Activated CD8-positive, alpha-beta T cell treated with anti-CD3 and anti-CD28 coated beads for 36 hours (primary cell): ENCODE measurements around the gene PRR15. TPM values are rescaled to one million over a fixed set of nuclear protein-coding genes. Genes with fewer than 3 reads are reported as not detected.

ENCODE experiments used
- ATAC-seq: fragments of 200-7000 bp; cut with Tn5 transposase; one replicate; pipeline ENCODE4 v1.10.0; 2021; ENCODE audit warnings: mild to moderate bottlenecking, moderate library complexity
- CTCF ChIA-PET: fragments of 350-600 bp; sonication (Branson Sonifier 250); formaldehyde crosslinking; loops from one replicate; lab custom pipeline; 2021; ENCODE audit warnings: antibody characterized with exemption; lab: Charles Lee
- POLR2A ChIA-PET: fragments of 350-600 bp; sonication (Branson Sonifier 250); formaldehyde crosslinking; loops from one replicate; lab custom pipeline; 2021; ENCODE audit warnings: antibody characterized with exemption; lab: Charles Lee
- DNase-seq: peaks from one replicate; pipeline ENCODE4 v3.0.0-alpha.2; 2020
- H3K27ac Mint-ChIP-seq: one replicate; pipeline ENCODE4 v1.8.0; 2021; ENCODE audit warnings: mild to moderate bottlenecking, mixed read lengths
- H3K27me3 Mint-ChIP-seq: one replicate; pipeline ENCODE4 v1.8.0; 2021; ENCODE audit warnings: mixed read lengths
- H3K36me3 Mint-ChIP-seq: one replicate; pipeline ENCODE4 v1.8.0; 2021; ENCODE audit warnings: low read depth, mixed read lengths
- H3K4me1 Mint-ChIP-seq: one replicate; pipeline ENCODE4 v1.8.0; 2021; ENCODE audit warnings: low read depth, mixed read lengths
- H3K4me3 Mint-ChIP-seq: one replicate; pipeline ENCODE4 v1.8.0; 2021; ENCODE audit warnings: mild to moderate bottlenecking, moderate library complexity, mixed read lengths
- H3K9me3 Mint-ChIP-seq: one replicate; pipeline ENCODE4 v1.8.0; 2021; ENCODE audit warnings: mixed read lengths
- CTCF ChIP-seq: fragments of 200-600 bp; IDR thresholded peaks from one replicate; pipeline ENCODE4 v1.8.0; 2022; ENCODE audit warnings: antibody characterized with exemption, mild to moderate bottlenecking
- intact Hi-C: fragments of 100-400 bp; cut with micrococcal nuclease; formaldehyde crosslinking; loops from one replicate; pipeline ENCODE4 v1.10.0; 2022
- total RNA-seq, 2 experiments: library from RNA; stranded (reverse); gene quantifications; one replicate each; pipeline ENCODE4 v1.2.3, GENCODE V29; 2021

The PRR15 gene
- total RNA-seq, 2 experiments from 2014 or later = not detected

- TF ChIP-seq CTCF = no peak
- no peaks in the 10 kb centered on the region for H3K9me3 Mint-ChIP-seq
- no peak for ATAC-seq
- intact Hi-C loops = no loop called here
- H3K27me3 Mint-ChIP-seq = peaks cover 53% of the 10 kb centered on the region
- no peak overlapping the region for H3K4me3 Mint-ChIP-seq
- no peaks in the 10 kb centered on the region for H3K36me3 Mint-ChIP-seq
- ChIA-PET CTCF (no interaction called here), POLR2A (no interaction called here)
- no peak for DNase-seq
- H3K4me1 Mint-ChIP-seq = peaks cover 8% of the 10 kb centered on the region
- H3K27ac Mint-ChIP-seq = no peak overlapping the region
Observed at GRCh38 chr7:29569648-29570047, 6.0 kb downstream of the PRR15 start.

- no peak for DNase-seq
- H3K27ac Mint-ChIP-seq = no peak overlapping the region
- no peak for ATAC-seq
- H3K4me3 Mint-ChIP-seq = no peak overlapping the region
- CTCF ChIA-PET = no interaction called here
- no peaks in the 10 kb centered on the region for H3K36me3 Mint-ChIP-seq
- H3K9me3 Mint-ChIP-seq = peaks cover 7% of the 10 kb centered on the region
- TF ChIP-seq CTCF = no peak
- intact Hi-C loops = no loop called here
- no peaks in the 10 kb centered on the region for H3K4me1 Mint-ChIP-seq
- H3K27me3 Mint-ChIP-seq = peaks cover 31% of the 10 kb centered on the region
- POLR2A ChIA-PET = no interaction called here
Observed at GRCh38 chr7:29572558-29572957, 8.9 kb downstream of the PRR15 start.

GRCh38 chr7:29573567-29573966 lies 9.9 kb downstream of the PRR15 start:
- H3K27me3 Mint-ChIP-seq = peaks cover 24% of the 10 kb centered on the region
- H3K9me3 Mint-ChIP-seq = peaks cover 7% of the 10 kb centered on the region
- ATAC-seq (no peak), DNase-seq (no peak)
- ChIA-PET CTCF (interaction anchor here (1.3 kb wide), 1 partner anchor 15 kb away, joined by 3 read pairs; no protein-coding TSS in a partner anchor), POLR2A (no interaction called here)
- no peaks in the 10 kb centered on the region for H3K4me1 Mint-ChIP-seq
- no peak overlapping the region for H3K27ac Mint-ChIP-seq
- intact Hi-C loops = no loop called here
- H3K36me3 Mint-ChIP-seq = no peaks in the 10 kb centered on the region
- no peak for TF ChIP-seq CTCF
- no peak overlapping the region for H3K4me3 Mint-ChIP-seq

- no peak for TF ChIP-seq CTCF
- no peaks in the 10 kb centered on the region for H3K36me3 Mint-ChIP-seq
- ChIA-PET CTCF (interaction anchor here (1.3 kb wide), 1 partner anchor 14 kb away, joined by 3 read pairs; no protein-coding TSS in a partner anchor), POLR2A (no interaction called here)
- no peak overlapping the region for H3K27ac Mint-ChIP-seq
- H3K4me1 Mint-ChIP-seq = no peaks in the 10 kb centered on the region
- H3K27me3 Mint-ChIP-seq = peaks cover 20% of the 10 kb centered on the region
- ATAC-seq (no peak), DNase-seq (no peak)
- intact Hi-C loops = no loop called here
- no peak overlapping the region for H3K4me3 Mint-ChIP-seq
- peaks cover 7% of the 10 kb centered on the region for H3K9me3 Mint-ChIP-seq
Observed at GRCh38 chr7:29574659-29575058, 11.0 kb downstream of the PRR15 start.

GRCh38 chr7:29587195-29587808 lies 23.7 kb downstream of the PRR15 start:
- intact Hi-C loops = no loop called here
- Mint-ChIP-seq H3K27ac (no peak overlapping the region), H3K4me1 (peaks cover 4% of the 10 kb centered on the region), H3K27me3 (no peaks in the 10 kb centered on the region), H3K36me3 (no peaks in the 10 kb centered on the region), H3K9me3 (no peaks in the 10 kb centered on the region), H3K4me3 (no peak overlapping the region)
- ATAC-seq (no peak), DNase-seq (no peak)
- ChIA-PET POLR2A (no interaction called here), CTCF (no interaction called here)
- no peak for TF ChIP-seq CTCF
